HCT116 (cell line): ENCODE measurements around the gene POFUT2. TPM values are rescaled to one million over a fixed set of nuclear protein-coding genes. Genes with fewer than 3 reads are reported as not detected.

Source experiments
- ATAC-seq: fragments of 200-7000 bp; cut with Tn5 transposase; 2 replicates; pipeline ENCODE4 v1.9.1; 2020; ENCODE audit warnings: mild to moderate bottlenecking, moderate library complexity
- BruUV-seq: library from RNA; stranded (reverse); fragments of 400-500 nt; replicated peaks from 2 replicates; lab custom pipeline; 2021; lab: Mats Ljungman, UMichigan
- CTCF ChIA-PET: fragments of 300-600 bp; sonication (Branson Sonifier 250); formaldehyde crosslinking; loops from one replicate; lab custom pipeline; 2021; ENCODE audit warnings: antibody characterized with exemption; lab: Charles Lee
- POLR2A ChIA-PET: fragments of 300-600, 350-600 bp; sonication (Branson Sonifier 250); formaldehyde crosslinking; loops from one replicate; lab custom pipeline; 2021; ENCODE audit warnings: antibody characterized with exemption; lab: Charles Lee
- RAD21 ChIA-PET, 2 experiments: fragments of 300-600 bp; sonication (Branson Sonifier 250); formaldehyde crosslinking; loops; one replicate each; lab custom pipeline; 2023; ENCODE audit warnings: low total read pairs in 2 of 2; ENCODE audit not compliant: uncharacterized antibody in 2 of 2, unreplicated experiment in 2 of 2, low non-redundant PET in 1 of 2; lab: Charles Lee
- DNase-seq: peaks from one replicate; pipeline ENCODE4 v3.0.0-alpha.2; 2010; ENCODE audit warnings: low read depth, low spot score
- H2AFZ ChIP-seq: fragments of 200-600 bp; shearing (Covaris generic), sonication (generic); 2 replicates; pipeline ENCODE4 v1.6.1; 2017; ENCODE audit warnings: low read depth, mixed run types, mixed read lengths, antibody characterized with exemption, low read length; ENCODE audit not compliant: poor library complexity, severe bottlenecking
- H3K27ac ChIP-seq: 2 replicates; pipeline ENCODE4 v1.5.1; 2012; ENCODE audit warnings: low read depth, low read length
- H3K27me3 ChIP-seq: fragments of 200-600 bp; sonication (generic); 2 replicates; pipeline ENCODE4 v1.6.1; 2016; ENCODE audit warnings: mixed run types, low read length, mixed read lengths; ENCODE audit not compliant: insufficient read depth
- H3K36me3 ChIP-seq, 2 experiments: fragments of 200-500 bp in 1 of 2; fragments of 200-600 bp in 1 of 2; sonication (Bioruptor generic) in 1 of 2; sonication (generic) in 1 of 2; 2 replicates each; pipeline versions ENCODE4 v1.5.1 to v1.6.1; 2014 to 2016; ENCODE audit warnings: low read length in 2 of 2, inconsistent platforms in 1 of 2, mixed read lengths in 1 of 2, mixed run types in 1 of 2; ENCODE audit not compliant: insufficient read depth in 2 of 2, control insufficient read depth in 1 of 2
- H3K4me1 ChIP-seq, 2 experiments: fragments of 200-600 bp in 1 of 2; sonication (generic) in 1 of 2; 2 replicates each; pipeline versions ENCODE4 v1.5.1 to v1.6.1; 2012 to 2017; ENCODE audit warnings: low read length in 2 of 2, inconsistent platforms in 1 of 2, mild to moderate bottlenecking in 1 of 2, mixed read lengths in 1 of 2, mixed run types in 1 of 2, moderate library complexity in 1 of 2; ENCODE audit not compliant: insufficient read depth in 2 of 2, control insufficient read depth in 1 of 2
- H3K4me2 ChIP-seq: fragments of 200-600 bp; sonication (generic); 2 replicates; pipeline ENCODE4 v1.6.1; 2017; ENCODE audit warnings: mixed run types, low read length, mixed read lengths
- H3K4me3 ChIP-seq, 2 experiments: fragments of 200-600 bp in 1 of 2; sonication (generic) in 1 of 2; replicated peaks in 1 of 2; 2 replicates each; pipeline ENCODE4 v1.5.1; 2011 to 2016; ENCODE audit warnings: low read length in 2 of 2, control low read depth in 1 of 2, low read depth in 1 of 2, mild to moderate bottlenecking in 1 of 2, mixed read lengths in 1 of 2, mixed run types in 1 of 2
- H3K79me2 ChIP-seq: fragments of 200-600 bp; sonication (generic); 2 replicates; pipeline ENCODE4 v1.6.1; 2017; ENCODE audit warnings: mild to moderate bottlenecking, mixed run types, low read length, moderate library complexity, mixed read lengths; ENCODE audit not compliant: insufficient read depth
- H3K9ac ChIP-seq: fragments of 200-600 bp; sonication (generic); 2 replicates; pipeline ENCODE4 v1.6.1; 2016; ENCODE audit warnings: low read length, mixed read lengths
- H3K9me2 ChIP-seq: fragments of 200-600 bp; sonication (generic), shearing (Covaris generic); 2 replicates; pipeline ENCODE4 v1.6.1; 2017; ENCODE audit warnings: mixed run types, mild to moderate bottlenecking, moderate library complexity; ENCODE audit not compliant: insufficient read depth
- H3K9me3 ChIP-seq, 2 experiments: fragments of 200-500 bp in 1 of 2; fragments of 200-600 bp in 1 of 2; sonication (Bioruptor generic) in 1 of 2; sonication (generic) in 1 of 2; 2 replicates each; pipeline ENCODE4 v1.6.1; 2014 to 2017; ENCODE audit warnings: low read length in 2 of 2, mixed read lengths in 2 of 2, inconsistent platforms in 1 of 2, low read depth in 1 of 2, mild to moderate bottlenecking in 1 of 2, mixed run types in 1 of 2, moderate library complexity in 1 of 2; ENCODE audit not compliant: control insufficient read depth in 1 of 2, insufficient read depth in 1 of 2
- H4K20me1 ChIP-seq: fragments of 200-600 bp; sonication (generic), shearing (Covaris generic); 2 replicates; pipeline ENCODE4 v1.6.1; 2017; ENCODE audit warnings: mixed run types, mild to moderate bottlenecking, moderate library complexity; ENCODE audit not compliant: insufficient read depth
- ATF3 ChIP-seq: IDR thresholded peaks from 2 replicates; pipeline ENCODE4 v1.6.1; 2012
- CBX3 ChIP-seq: IDR thresholded peaks from 2 replicates; pipeline ENCODE4 v1.6.1; 2012; ENCODE audit warnings: low read depth
- POLR2A ChIP-seq: IDR thresholded peaks from 2 replicates; pipeline ENCODE4 v1.7.0; 2011; ENCODE audit warnings: borderline replicate concordance; ENCODE audit not compliant: insufficient read depth, insufficient read length; ENCODE audit errors: extremely low read depth
- SIN3A ChIP-seq: IDR thresholded peaks from 2 replicates; pipeline ENCODE4 v1.6.1; 2012; ENCODE audit warnings: low read depth
- SP1 ChIP-seq: IDR thresholded peaks from 2 replicates; pipeline ENCODE4 v1.6.1; 2012; ENCODE audit warnings: low read depth
- YY1 ChIP-seq: IDR thresholded peaks from 2 replicates; pipeline ENCODE4 v1.6.1; 2011; ENCODE audit warnings: low read length, low read depth, moderate library complexity, mild to moderate bottlenecking; ENCODE audit not compliant: insufficient replicate concordance; ENCODE audit errors: extremely low read depth
- intact Hi-C: fragments of 100-400 bp; cut with micrococcal nuclease; formaldehyde crosslinking; loops from 2 replicates; pipeline ENCODE4 v1.10.0; 2022
- total RNA-seq: library from RNA; stranded (reverse); gene quantifications from one replicate; pipeline ENCODE4 v1.2.1, GENCODE V29; 2021; ENCODE audit not compliant: unreplicated experiment
- TF ChIP-seq, protein P1 (sequence below): IDR thresholded peaks from 2 replicates; pipeline ENCODE4 v1.6.1; 2012; ENCODE audit warnings: low read depth

POFUT2 gene
- total RNA-seq, 1 experiment from 2014 or later: 20.5 TPM

- no peak for ATAC-seq
- Histone ChIP-seq H4K20me1 (no peaks in the 10 kb centered on the region), H2AFZ (no peak overlapping the region), H3K36me3 (no peaks in the 10 kb centered on the region), H3K4me2 (no peak overlapping the region), H3K9me2 (no peaks in the 10 kb centered on the region), H3K9ac (no peak overlapping the region), H3K4me3 (no peak overlapping the region), H3K4me1 (peaks cover 27% of the 10 kb centered on the region in 2 experiments), H3K79me2 (no peaks in the 10 kb centered on the region), H3K27ac (no peak overlapping the region), H3K27me3 (no peaks in the 10 kb centered on the region), H3K9me3 (no peaks in the 10 kb centered on the region)
- intact Hi-C loops: no loop called here
- CTCF ChIA-PET: no interaction called here
- TF ChIP-seq ATF3 (no peak), SP1 (no peak), POLR2A (no peak), YY1 (no peak), CBX3 (no peak), SIN3A (no peak)
- TF ChIP-seq, protein P1, sequence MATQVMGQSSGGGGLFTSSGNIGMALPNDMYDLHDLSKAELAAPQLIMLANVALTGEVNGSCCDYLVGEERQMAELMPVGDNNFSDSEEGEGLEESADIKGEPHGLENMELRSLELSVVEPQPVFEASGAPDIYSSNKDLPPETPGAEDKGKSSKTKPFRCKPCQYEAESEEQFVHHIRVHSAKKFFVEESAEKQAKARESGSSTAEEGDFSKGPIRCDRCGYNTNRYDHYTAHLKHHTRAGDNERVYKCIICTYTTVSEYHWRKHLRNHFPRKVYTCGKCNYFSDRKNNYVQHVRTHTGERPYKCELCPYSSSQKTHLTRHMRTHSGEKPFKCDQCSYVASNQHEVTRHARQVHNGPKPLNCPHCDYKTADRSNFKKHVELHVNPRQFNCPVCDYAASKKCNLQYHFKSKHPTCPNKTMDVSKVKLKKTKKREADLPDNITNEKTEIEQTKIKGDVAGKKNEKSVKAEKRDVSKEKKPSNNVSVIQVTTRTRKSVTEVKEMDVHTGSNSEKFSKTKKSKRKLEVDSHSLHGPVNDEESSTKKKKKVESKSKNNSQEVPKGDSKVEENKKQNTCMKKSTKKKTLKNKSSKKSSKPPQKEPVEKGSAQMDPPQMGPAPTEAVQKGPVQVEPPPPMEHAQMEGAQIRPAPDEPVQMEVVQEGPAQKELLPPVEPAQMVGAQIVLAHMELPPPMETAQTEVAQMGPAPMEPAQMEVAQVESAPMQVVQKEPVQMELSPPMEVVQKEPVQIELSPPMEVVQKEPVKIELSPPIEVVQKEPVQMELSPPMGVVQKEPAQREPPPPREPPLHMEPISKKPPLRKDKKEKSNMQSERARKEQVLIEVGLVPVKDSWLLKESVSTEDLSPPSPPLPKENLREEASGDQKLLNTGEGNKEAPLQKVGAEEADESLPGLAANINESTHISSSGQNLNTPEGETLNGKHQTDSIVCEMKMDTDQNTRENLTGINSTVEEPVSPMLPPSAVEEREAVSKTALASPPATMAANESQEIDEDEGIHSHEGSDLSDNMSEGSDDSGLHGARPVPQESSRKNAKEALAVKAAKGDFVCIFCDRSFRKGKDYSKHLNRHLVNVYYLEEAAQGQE: no peak
- DNase-seq: no peak
- POLR2A ChIA-PET: no interaction called here
- no TSS peak for BruUV-seq
- RAD21 ChIA-PET: no interaction called here
These were observed 63.3 kb downstream of the POFUT2 start for GRCh38 chr21:45224189-45224938.
